ENCODE results near the gene ATAD1. TPM values are rescaled to one million over a fixed set of nuclear protein-coding genes. Genes with fewer than 3 reads are reported as not detected.

ATAD1 gene
- polyA plus RNA-seq (2013), result 36.3 and 39.0 TPM in 2 replicates

DNA sequence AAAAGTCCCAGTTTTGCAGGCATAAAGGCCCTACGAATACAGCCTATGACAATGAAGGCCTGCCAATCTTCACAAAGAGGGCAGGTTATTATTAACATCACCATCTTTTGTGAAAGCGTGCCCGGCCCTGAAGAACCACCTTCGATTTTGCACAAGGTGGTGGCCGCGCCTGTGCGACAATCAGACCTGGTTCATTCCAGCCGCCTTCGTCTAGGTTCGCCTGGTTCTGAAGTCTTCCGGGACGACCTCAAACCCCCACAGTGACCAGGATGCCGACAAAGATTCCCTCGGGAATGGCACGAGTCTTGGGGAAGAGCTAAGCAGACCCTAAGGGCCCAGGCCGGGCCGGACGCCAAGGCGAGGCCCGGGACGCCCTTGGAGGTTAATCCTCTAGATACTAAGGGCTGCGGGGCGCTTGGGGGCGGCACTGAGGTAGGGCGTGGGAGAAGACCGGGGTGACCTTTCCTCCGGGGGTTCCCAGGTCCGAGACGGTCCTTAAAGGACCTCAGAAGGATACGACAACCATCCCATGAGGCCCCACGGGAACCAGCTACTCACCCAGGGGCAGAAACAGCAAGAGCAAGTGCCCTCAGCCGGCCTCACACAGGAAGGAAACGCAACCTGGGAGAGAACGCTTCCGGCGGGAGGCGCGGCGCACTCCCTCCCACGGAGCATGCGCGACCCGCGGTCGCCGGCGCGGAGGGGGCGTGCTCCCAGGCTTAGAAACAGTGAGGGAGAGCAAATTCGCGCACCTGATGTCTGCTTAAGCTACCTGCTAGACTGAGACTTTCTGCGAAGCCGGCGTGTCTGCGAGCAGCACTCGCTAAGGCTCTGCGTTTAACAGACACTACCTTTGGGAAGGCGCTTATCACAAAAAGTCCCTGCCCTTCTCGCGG lies at the start of gene ATAD1:
TSS of gene ATAD1 (minus strand) at position 618 of the 896 bp plus-strand sequence. CDS start 3,627 bp downstream, outside the sequence.
- no peak within 1 kb of the TSS for H3K23ac ChIP-seq (ENCODE audit: low read length)
- H3K9ac ChIP-seq (ENCODE audit: low read length), result peak within 1 kb of the TSS; percentile 88
- no CpG with 5 or more reads among the region's 60 CpGs for WGBS (ENCODE audit: extremely low coverage, insufficient coverage, insufficient read length)
- peak within 1 kb of the TSS; percentile 67 for H4K12ac ChIP-seq (ENCODE audit: low read depth, low read length)
- H4K91ac ChIP-seq (ENCODE audit: low read depth, low read length), result peak within 1 kb of the TSS; percentile 78
- H2BK120ac ChIP-seq (ENCODE audit: insufficient read depth, low read length, poor library complexity), result peak within 1 kb of the TSS; percentile 16
- H2BK12ac ChIP-seq (ENCODE audit: low read length), result no peak within 1 kb of the TSS
- H3K4me1 ChIP-seq (ENCODE audit: control insufficient read depth in 1 of 2, insufficient read depth in 2 of 2, low read length in 2 of 2), result peaks cover 0 to 3% of the 10 kb centered on the region in 2 experiments
- peak within 1 kb of the TSS; percentile 87 for H4K8ac ChIP-seq (ENCODE audit: low read depth, low read length)
- H3K4me2 ChIP-seq (ENCODE audit: low read length), result peak within 1 kb of the TSS; percentile 94
- no peaks in the 10 kb centered on the region for H3K9me3 ChIP-seq (ENCODE audit: insufficient read depth, low read depth, low read length)
- peaks cover 6% of the 10 kb centered on the region for H3K79me1 ChIP-seq (ENCODE audit: low read length)
- H3K27ac ChIP-seq (ENCODE audit: low read depth, low read length), result peak within 1 kb of the TSS; percentile 76
- H2AK5ac ChIP-seq (ENCODE audit: low read length), result peak within 1 kb of the TSS; percentile 18
- H3K18ac ChIP-seq (ENCODE audit: low read length), result peak within 1 kb of the TSS; percentile 41
- DNase-seq, result peak; percentile 84 to 95
- H2AFZ ChIP-seq (ENCODE audit: insufficient read depth, low read length, poor library complexity), result peak within 1 kb of the TSS; percentile 89
- peak within 1 kb of the TSS; percentile 77 for H3K14ac ChIP-seq (ENCODE audit: low read length)
- H3K79me2 ChIP-seq (ENCODE audit: control insufficient read depth, insufficient read depth, low read length, poor library complexity), result peaks cover 4% of the 10 kb centered on the region
- peak within 1 kb of the TSS; percentile 71 for H2BK5ac ChIP-seq (ENCODE audit: low read depth, low read length, poor library complexity)
- H3K27me3 ChIP-seq (ENCODE audit: insufficient read depth, low read length), result no peaks in the 10 kb centered on the region
- peak within 1 kb of the TSS; percentile 89 for H3K4ac ChIP-seq (ENCODE audit: low read depth, low read length)
- H3K36me3 ChIP-seq (ENCODE audit: control insufficient read depth in 1 of 2, insufficient read depth in 2 of 2, low read length in 2 of 2), result no peaks in the 10 kb centered on the region
- peak within 1 kb of the TSS; percentile 83 for H3K4me3 ChIP-seq (ENCODE audit: low read depth, low read length)

DNA sequence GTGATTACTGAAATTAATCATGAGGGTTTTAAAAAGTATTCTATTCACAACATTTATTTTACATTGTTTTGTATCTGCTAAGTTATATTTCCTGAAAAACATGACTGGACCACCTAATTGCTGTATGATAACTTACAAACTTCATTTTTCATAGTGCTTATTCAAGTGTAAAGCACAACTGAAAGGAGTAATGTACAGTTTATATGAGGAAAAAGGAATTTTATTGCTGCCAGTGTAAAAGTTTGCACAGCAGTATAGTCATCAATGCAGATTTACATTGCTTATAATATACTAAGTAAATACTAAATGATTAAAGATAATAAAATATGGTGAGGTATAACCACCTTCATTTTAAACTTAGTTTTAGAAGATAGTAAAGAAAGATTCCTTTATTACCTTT lies 49.4 kb upstream of the ATAD1 start:
- no peak overlapping the region for H4K8ac ChIP-seq (ENCODE audit: low read depth, low read length)
- no peak for DNase-seq
- H3K4me2 ChIP-seq (ENCODE audit: low read length), result no peak overlapping the region
- H3K4me1 ChIP-seq (ENCODE audit: control insufficient read depth in 1 of 2, insufficient read depth in 2 of 2, low read length in 2 of 2), result no peaks in the 10 kb centered on the region
- no peak overlapping the region for H3K9ac ChIP-seq (ENCODE audit: low read length)
- peaks cover 15% of the 10 kb centered on the region for H3K79me1 ChIP-seq (ENCODE audit: low read length)
- H2AFZ ChIP-seq (ENCODE audit: insufficient read depth, low read length, poor library complexity), result no peak overlapping the region
- H2BK12ac ChIP-seq (ENCODE audit: low read length), result no peak overlapping the region
- no peak overlapping the region for H4K12ac ChIP-seq (ENCODE audit: low read depth, low read length)
- no peak overlapping the region for H3K18ac ChIP-seq (ENCODE audit: low read length)
- H3K9me3 ChIP-seq (ENCODE audit: insufficient read depth, low read depth, low read length), result no peaks in the 10 kb centered on the region
- no peak overlapping the region for H3K14ac ChIP-seq (ENCODE audit: low read length)
- H3K36me3 ChIP-seq (ENCODE audit: control insufficient read depth in 1 of 2, insufficient read depth in 2 of 2, low read length in 2 of 2), result no peaks in the 10 kb centered on the region
- no peak overlapping the region for H2BK5ac ChIP-seq (ENCODE audit: low read depth, low read length, poor library complexity)
- H3K23ac ChIP-seq (ENCODE audit: low read length), result no peak overlapping the region
- no peak overlapping the region for H3K4ac ChIP-seq (ENCODE audit: low read depth, low read length)
- H2AK5ac ChIP-seq (ENCODE audit: low read length), result no peak overlapping the region
- peaks cover 20% of the 10 kb centered on the region for H3K79me2 ChIP-seq (ENCODE audit: control insufficient read depth, insufficient read depth, low read length, poor library complexity)
- no peak overlapping the region for H4K91ac ChIP-seq (ENCODE audit: low read depth, low read length)
- H3K27ac ChIP-seq (ENCODE audit: low read depth, low read length), result no peak overlapping the region
- H3K4me3 ChIP-seq (ENCODE audit: low read depth, low read length), result no peak overlapping the region
- no peak overlapping the region for H2BK120ac ChIP-seq (ENCODE audit: insufficient read depth, low read length, poor library complexity)
- no peaks in the 10 kb centered on the region for H3K27me3 ChIP-seq (ENCODE audit: insufficient read depth, low read length)

DNA sequence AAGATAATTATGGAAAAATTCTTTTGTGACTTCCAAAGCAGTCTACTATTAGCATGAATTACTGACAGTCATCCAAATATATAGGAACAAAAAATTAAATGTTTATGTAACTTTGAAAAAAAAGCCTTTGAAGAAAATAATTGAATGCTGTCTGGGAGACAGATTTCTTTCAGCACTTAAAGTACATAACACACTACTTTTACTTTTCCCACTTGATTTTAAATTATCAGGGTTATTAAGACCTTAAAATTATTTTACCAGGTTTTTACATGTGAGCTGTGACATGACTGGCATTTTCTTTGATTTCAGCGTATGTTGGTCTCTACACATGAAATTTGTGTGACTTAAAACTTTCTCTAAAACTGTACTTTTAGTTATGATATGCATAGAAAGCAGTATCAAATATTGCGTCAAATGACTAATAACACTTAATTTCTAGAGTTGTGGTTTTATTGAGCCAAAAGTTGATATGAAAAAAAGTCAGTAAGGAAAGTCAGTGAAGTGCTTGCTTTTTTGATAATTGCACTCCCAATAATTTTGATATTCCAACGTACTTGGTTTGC lies 48.5 kb upstream of the ATAD1 start:
- no peak overlapping the region for H3K18ac ChIP-seq (ENCODE audit: low read length)
- H4K8ac ChIP-seq (ENCODE audit: low read depth, low read length), result no peak overlapping the region
- no CpG with 5 or more reads among the region's 3 CpGs for WGBS (ENCODE audit: extremely low coverage, insufficient coverage, insufficient read length)
- no peak overlapping the region for H3K4me3 ChIP-seq (ENCODE audit: low read depth, low read length)
- H3K27me3 ChIP-seq (ENCODE audit: insufficient read depth, low read length), result no peaks in the 10 kb centered on the region
- no peak overlapping the region for H2AFZ ChIP-seq (ENCODE audit: insufficient read depth, low read length, poor library complexity)
- H3K4me1 ChIP-seq (ENCODE audit: control insufficient read depth in 1 of 2, insufficient read depth in 2 of 2, low read length in 2 of 2), result no peaks in the 10 kb centered on the region
- peaks cover 23% of the 10 kb centered on the region for H3K79me2 ChIP-seq (ENCODE audit: control insufficient read depth, insufficient read depth, low read length, poor library complexity)
- H3K4ac ChIP-seq (ENCODE audit: low read depth, low read length), result no peak overlapping the region
- H3K9me3 ChIP-seq (ENCODE audit: insufficient read depth, low read depth, low read length), result no peaks in the 10 kb centered on the region
- no peak overlapping the region for H2AK5ac ChIP-seq (ENCODE audit: low read length)
- no peak overlapping the region for H3K9ac ChIP-seq (ENCODE audit: low read length)
- no peak for DNase-seq
- peaks cover 23% of the 10 kb centered on the region for H3K79me1 ChIP-seq (ENCODE audit: low read length)
- H2BK5ac ChIP-seq (ENCODE audit: low read depth, low read length, poor library complexity), result no peak overlapping the region
- no peak overlapping the region for H3K27ac ChIP-seq (ENCODE audit: low read depth, low read length)
- H3K23ac ChIP-seq (ENCODE audit: low read length), result no peak overlapping the region
- H2BK120ac ChIP-seq (ENCODE audit: insufficient read depth, low read length, poor library complexity), result no peak overlapping the region
- no peak overlapping the region for H4K91ac ChIP-seq (ENCODE audit: low read depth, low read length)
- H4K12ac ChIP-seq (ENCODE audit: low read depth, low read length), result no peak overlapping the region
- H3K14ac ChIP-seq (ENCODE audit: low read length), result no peak overlapping the region
- no peaks in the 10 kb centered on the region for H3K36me3 ChIP-seq (ENCODE audit: control insufficient read depth in 1 of 2, insufficient read depth in 2 of 2, low read length in 2 of 2)
- no peak overlapping the region for H2BK12ac ChIP-seq (ENCODE audit: low read length)
- H3K4me2 ChIP-seq (ENCODE audit: low read length), result no peak overlapping the region

DNA sequence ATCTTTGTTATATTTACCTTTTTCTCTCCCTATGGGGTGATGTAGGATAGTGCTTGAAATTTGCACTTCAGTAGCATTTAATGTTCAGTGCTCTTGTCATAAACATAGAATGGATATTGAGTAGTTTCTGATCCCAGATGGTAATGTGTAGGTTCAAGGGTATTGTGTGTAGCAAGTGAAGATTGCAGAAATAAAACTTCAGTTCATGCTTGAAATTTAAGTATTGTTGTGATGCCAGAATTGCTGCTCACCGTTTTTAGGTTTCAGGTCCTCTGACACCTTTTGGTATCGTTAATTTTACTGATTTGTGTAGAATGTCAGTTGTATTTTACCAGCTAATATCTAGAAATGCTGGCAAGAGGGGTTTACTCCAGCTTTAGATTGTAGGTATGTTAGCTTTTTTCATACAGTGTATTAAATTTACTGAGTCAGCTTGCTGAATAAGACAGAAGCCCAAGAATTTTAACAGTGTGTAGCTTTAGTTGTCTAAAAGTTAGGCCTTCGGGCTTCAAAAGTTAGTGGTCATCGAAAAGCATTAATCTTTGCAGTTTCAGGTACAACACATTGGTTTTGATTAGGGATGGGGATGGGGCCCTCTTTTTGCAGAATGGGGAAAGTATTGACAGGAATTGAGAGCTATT lies 47.3 kb upstream of the ATAD1 start:
- Histone ChIP-seq H2AFZ (ENCODE audit: insufficient read depth, low read length, poor library complexity) (no peak overlapping the region), H4K8ac (ENCODE audit: low read depth, low read length) (no peak overlapping the region), H3K9ac (ENCODE audit: low read length) (peak overlapping the region; percentile 56), H3K27me3 (ENCODE audit: insufficient read depth, low read length) (no peaks in the 10 kb centered on the region), H3K4me1 (ENCODE audit: control insufficient read depth in 1 of 2, insufficient read depth in 2 of 2, low read length in 2 of 2) (no peaks in the 10 kb centered on the region), H3K79me1 (ENCODE audit: low read length) (peaks cover 25% of the 10 kb centered on the region), H3K4me3 (ENCODE audit: low read depth, low read length) (no peak overlapping the region), H3K27ac (ENCODE audit: low read depth, low read length) (no peak overlapping the region), H4K12ac (ENCODE audit: low read depth, low read length) (no peak overlapping the region), H2AK5ac (ENCODE audit: low read length) (no peak overlapping the region), H3K14ac (ENCODE audit: low read length) (no peak overlapping the region), H3K18ac (ENCODE audit: low read length) (no peak overlapping the region), H3K4me2 (ENCODE audit: low read length) (peak overlapping the region; percentile 93), H2BK120ac (ENCODE audit: insufficient read depth, low read length, poor library complexity) (no peak overlapping the region), H2BK5ac (ENCODE audit: low read depth, low read length, poor library complexity) (no peak overlapping the region), H3K79me2 (ENCODE audit: control insufficient read depth, insufficient read depth, low read length, poor library complexity) (peaks cover 22% of the 10 kb centered on the region), H4K91ac (ENCODE audit: low read depth, low read length) (no peak overlapping the region), H3K9me3 (ENCODE audit: insufficient read depth, low read depth, low read length) (no peaks in the 10 kb centered on the region), H3K36me3 (ENCODE audit: control insufficient read depth in 1 of 2, insufficient read depth in 2 of 2, low read length in 2 of 2) (no peaks in the 10 kb centered on the region), H2BK12ac (ENCODE audit: low read length) (no peak overlapping the region), H3K23ac (ENCODE audit: low read length) (no peak overlapping the region), H3K4ac (ENCODE audit: low read depth, low read length) (peak overlapping the region; percentile 78)
- WGBS (ENCODE audit: extremely low coverage, insufficient coverage, insufficient read length), result no CpG with 5 or more reads among the region's 4 CpGs
- DNase-seq, result no peak
